NCI-H2107 treated with DMSO at 0.1 percent for 48 hours (cell line): ENCODE data around the gene EPHB1.
A peak's percentile ranks its signal among the peaks of the same experiment; 100 is the strongest.

Experiments used
- DNase-seq: peaks from one replicate; lab custom pipeline; 2025; ENCODE audit not compliant: unreplicated experiment; lab: John Stamatoyannopoulos, UW

EPHB1 gene

DNA sequence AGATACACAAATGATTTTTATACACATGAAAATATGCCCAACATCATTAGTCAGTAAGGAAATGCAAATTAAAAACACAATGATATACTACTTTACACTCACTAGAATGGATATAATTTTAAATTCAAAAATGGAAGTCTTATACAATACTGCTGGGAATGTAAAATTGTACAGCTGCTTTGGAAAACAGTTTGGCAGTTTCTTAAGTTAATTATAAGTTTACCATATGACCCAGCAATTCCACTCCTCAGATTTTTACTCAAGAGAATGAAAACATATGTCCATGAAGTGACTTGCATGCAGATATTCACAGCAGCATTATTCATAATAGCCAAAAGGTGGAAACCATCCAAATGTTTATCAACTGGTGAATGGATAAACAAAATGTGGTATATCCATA lies 281.3 kb downstream of the EPHB1 start:
- DNase-seq, result no peak

DNA sequence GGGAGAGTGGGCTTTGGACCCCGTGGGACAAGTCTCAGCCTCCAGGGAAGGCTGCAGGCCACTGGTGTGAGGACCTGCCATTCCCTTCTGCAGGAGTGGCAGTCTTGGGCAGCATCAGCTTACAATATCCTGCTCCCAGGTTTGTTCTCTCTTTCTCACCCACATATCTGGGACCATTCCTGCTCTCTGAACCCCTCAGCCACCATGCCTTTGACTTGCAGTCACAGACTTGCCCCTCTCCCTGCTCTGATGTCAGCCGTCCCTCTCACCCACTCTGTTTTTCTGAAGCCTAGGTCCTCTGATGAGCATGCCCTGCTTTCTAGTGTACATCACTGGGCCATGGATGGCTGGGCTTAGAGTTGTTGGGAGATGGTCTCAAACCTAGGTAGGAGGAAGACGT lies 282.1 kb downstream of the EPHB1 start:
- DNase-seq, result no peak

GRCh38 chr3:135078283-135078682 lies 283.2 kb downstream of the EPHB1 start:
- DNase-seq, result no peak

- DNase-seq, result no peak
Observed at GRCh38 chr3:135079095-135079494, 284.0 kb downstream of the EPHB1 start.

DNA sequence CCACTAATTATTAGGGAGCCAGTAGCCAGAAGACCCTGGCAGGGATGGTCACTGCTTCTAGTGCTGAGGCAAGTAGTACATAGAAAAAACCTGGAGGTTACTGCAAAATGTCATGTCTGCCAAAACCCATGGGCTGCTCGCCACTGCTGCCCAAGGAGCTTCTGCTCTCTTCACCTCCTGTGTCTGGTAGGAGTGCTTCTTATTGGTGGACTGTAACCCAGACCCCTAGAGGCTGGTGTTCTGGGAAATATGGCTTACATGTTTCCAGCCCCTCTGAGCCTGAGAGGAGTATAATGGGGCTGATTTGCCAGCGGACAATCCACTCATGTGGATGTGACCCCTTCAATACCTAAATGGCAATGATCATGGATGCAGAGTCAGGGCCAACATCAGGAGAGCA lies 286.4 kb downstream of the EPHB1 start:
- no peak for DNase-seq

GRCh38 chr3:135081856-135082434 lies 286.9 kb downstream of the EPHB1 start:
- DNase-seq, result no peak

- peak; percentile 79 for DNase-seq
Observed at GRCh38 chr3:135082706-135083105, 287.6 kb downstream of the EPHB1 start.

DNA sequence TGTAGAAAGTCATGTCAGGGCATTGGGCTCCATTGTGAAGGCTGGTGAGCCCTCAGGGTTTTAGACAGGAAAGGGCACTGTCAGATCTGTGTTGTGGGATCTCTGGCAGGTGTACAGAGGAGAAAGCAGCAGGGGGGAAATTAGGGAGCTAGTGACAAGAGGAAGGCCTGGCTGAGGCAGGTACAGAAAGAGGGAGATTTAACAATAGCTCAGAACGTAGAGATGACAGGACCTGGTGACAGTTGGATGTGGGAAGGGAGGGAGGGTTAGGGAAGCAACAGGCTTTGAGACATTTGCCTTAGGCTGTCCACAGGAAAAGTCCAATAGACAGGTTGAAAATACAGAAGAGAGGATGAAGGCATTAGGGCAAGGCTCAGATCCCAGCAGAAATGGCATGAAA lies 288.1 kb downstream of the EPHB1 start:
- DNase-seq, result peak; percentile 95

- peak; percentile 79 for DNase-seq
Observed at GRCh38 chr3:135083756-135084155, 288.7 kb downstream of the EPHB1 start.

GRCh38 chr3:135084405-135084804 lies 289.3 kb downstream of the EPHB1 start:
- peak; percentile 82 for DNase-seq

GRCh38 chr3:135084976-135085375 lies 289.9 kb downstream of the EPHB1 start:
- no peak for DNase-seq

DNA sequence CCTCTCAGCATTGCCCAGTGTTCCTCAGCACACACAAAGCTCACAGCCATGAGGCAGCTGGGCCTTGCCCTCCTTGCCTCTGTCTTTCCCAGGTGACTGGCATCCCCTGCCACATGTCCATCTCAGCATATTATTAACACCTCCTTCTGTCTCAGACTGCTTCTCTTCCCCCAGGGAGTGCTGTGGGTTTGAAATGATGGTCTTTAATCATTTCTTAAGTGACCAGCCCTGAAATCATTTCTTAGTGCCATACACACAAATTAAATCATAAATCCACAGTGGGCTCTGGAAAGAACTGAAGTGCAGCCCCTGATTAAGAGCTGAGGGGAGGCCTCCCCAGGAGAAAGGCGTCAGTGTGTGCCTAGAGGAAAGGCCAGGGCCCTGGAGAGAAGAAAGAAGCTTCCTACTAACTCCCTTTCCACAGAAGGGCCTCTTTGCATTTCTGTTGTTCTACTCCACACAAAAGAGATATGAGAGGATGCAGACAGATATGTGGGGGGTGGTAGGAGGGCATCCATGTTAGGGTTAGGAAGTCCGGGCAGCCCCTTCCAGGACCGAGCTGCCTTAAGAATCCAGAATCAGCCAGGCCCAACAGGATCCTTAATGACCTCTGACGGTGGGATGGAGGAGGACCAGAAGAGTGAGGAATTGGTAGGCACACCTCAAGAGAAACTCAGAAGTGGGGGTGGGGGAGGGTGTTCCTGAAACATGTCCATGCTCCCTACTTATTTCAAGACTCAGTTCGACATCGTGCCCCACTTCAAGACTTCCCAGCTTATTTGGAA lies 290.8 kb downstream of the EPHB1 start:
- DNase-seq, result no peak

GRCh38 chr3:135087782-135088181 lies 292.7 kb downstream of the EPHB1 start:
- DNase-seq, result no peak

DNA sequence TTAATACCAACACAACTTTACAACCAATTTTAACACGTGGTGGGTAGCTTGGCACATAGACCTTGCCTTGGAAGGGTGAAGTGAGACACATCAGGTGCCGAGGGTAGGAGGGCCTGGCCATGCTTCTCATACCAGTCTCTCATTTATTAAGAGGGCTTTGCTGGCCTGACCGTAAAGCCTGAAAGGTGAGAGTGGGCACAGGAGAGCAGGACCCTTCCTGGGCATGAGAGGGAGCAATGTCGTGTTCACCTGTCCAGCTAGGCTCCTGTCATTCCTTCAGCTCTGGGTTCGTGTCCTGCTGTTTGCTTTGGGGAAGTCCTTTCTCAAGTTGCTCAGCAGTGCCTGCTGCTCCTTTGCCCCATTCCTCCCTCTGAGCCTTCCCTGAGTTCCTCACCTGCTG lies 294.4 kb downstream of the EPHB1 start:
- DNase-seq, result no peak

- no peak for DNase-seq
Observed at GRCh38 chr3:135090020-135090717, 295.1 kb downstream of the EPHB1 start.

- no peak for DNase-seq
Observed at GRCh38 chr3:135091946-135092345, 296.9 kb downstream of the EPHB1 start.

- no peak for DNase-seq
Observed at GRCh38 chr3:135093121-135093520, 298.1 kb downstream of the EPHB1 start.

DNA sequence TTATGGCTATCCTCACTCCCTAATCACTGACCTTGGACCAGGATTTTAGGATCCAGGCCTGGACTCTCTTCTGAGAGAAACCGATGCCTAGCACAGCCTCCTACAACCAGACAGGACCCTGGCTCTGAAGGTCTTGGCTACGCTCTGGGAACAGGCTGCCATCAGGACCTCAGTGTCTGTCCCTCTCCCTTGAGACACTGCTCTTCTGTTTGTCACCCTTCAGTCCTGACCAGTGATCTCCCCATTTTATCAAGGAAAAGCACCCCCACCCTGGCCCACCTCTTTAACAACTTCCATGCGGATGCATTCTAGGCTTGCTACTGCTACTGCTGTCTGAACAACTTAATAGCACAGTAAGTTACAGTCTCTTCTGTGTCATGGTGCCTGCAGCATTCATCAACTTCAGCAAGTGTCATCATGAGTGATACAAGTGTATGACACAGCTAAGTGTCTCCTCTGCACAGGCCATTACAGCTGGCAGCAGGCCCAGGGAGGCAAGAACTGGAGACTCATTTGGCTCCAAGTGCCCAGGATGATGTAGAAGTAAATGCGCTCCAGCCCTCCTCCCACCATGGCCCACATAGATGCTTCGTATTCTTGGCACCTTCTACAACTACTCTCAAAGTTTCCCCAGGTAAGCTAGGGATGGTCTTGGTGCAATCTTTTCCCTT lies 302.4 kb downstream of the EPHB1 start:
- DNase-seq, result no peak

- DNase-seq, result peak; percentile 8
Observed at GRCh38 chr3:135099734-135100355, 304.8 kb downstream of the EPHB1 start.

GRCh38 chr3:135100366-135100765 lies 305.3 kb downstream of the EPHB1 start:
- DNase-seq, result peak; percentile 38

- DNase-seq, result peak; percentile 57
Observed at GRCh38 chr3:135103917-135104316, 308.9 kb downstream of the EPHB1 start.
